Uterus (tissue), 4 donors: ENCODE data around the gene THOC1. TPM values are rescaled to one million over a fixed set of nuclear protein-coding genes. Genes with fewer than 3 reads are reported as not detected.
"Not testable (repeated sequence)": the region's sequence is repeated elsewhere in the genome, so short reads cannot be mapped to it uniquely, and the experiment has no call there.

Experiments used
- DNase-seq, 2 donors: peaks; one replicate each; pipeline ENCODE4 v3.0.0-alpha.2; 2019 to 2020
- H3K27ac ChIP-seq, 2 donors: fragments of 200-600 bp; sonication (generic); 1 replicate in 1 of 2; 2 replicates in 1 of 2; pipeline ENCODE4 v1.5.1; 2016 to 2018
- H3K27me3 ChIP-seq, 2 donors: fragments of 200-600 bp; sonication (generic); one replicate each; pipeline ENCODE4 v1.5.1; 2018 to 2019; ENCODE audit warnings: control low read depth in 1 of 2
- H3K36me3 ChIP-seq, 2 donors: fragments of 200-600 bp; sonication (generic); one replicate each; pipeline ENCODE4 v1.5.1; 2019; ENCODE audit warnings: control low read depth in 1 of 2
- H3K4me1 ChIP-seq, 2 donors: fragments of 200-600 bp; sonication (generic); one replicate each; pipeline ENCODE4 v1.5.1; 2018 to 2019; ENCODE audit warnings: control low read depth in 1 of 2
- H3K4me3 ChIP-seq, 2 donors: fragments of 200-600 bp; sonication (generic); 1 replicate in 1 of 2; 2 replicates in 1 of 2; pipeline ENCODE4 v1.5.1; 2018 to 2019; ENCODE audit warnings: mild to moderate bottlenecking in 1 of 2
- H3K9me3 ChIP-seq, 2 donors: fragments of 200-600 bp; sonication (generic); one replicate each; pipeline ENCODE4 v1.5.1; 2019; ENCODE audit warnings: control low read depth in 1 of 2
- POLR2A ChIP-seq, 2 donors: fragments of 450-650 bp; IDR thresholded peaks; one replicate each; pipeline ENCODE4 v1.6.1; 2016; ENCODE audit warnings: antibody characterized with exemption in 2 of 2, mild to moderate bottlenecking in 1 of 2, moderate library complexity in 1 of 2
- intact Hi-C: fragments of 100-400 bp; cut with DNase I; formaldehyde crosslinking; loops from one replicate; pipeline ENCODE4 v1.15.1; 2023; ENCODE audit warnings: low total_unique reads
- total RNA-seq, 4 donors: library from RNA; depleted of rRNA in 3 of 4; stranded (reverse); fragments of >200 nt in 3 of 4; gene quantifications; one replicate each; pipeline versions ENCODE4 v1.1.0 to v1.2.4, GENCODE V29; 2014 to 2023
- TF ChIP-seq, protein P1 (sequence below), 4 experiments: fragments of 200-600 bp in 2 of 4; fragments of 450-650 bp in 2 of 4; sonication (generic) in 2 of 4; IDR thresholded peaks; one replicate each; pipeline ENCODE4 v1.5.1; 2016 to 2019; ENCODE audit warnings: antibody characterized with exemption in 4 of 4, mild to moderate bottlenecking in 2 of 4, moderate library complexity in 1 of 4
- donor health status: DM: yes; HTN: yes; CAD: no.

THOC1 gene
- total RNA-seq, 4 donors from 2014 or later: 58.2 to 245 (median 98.6) TPM

DNA sequence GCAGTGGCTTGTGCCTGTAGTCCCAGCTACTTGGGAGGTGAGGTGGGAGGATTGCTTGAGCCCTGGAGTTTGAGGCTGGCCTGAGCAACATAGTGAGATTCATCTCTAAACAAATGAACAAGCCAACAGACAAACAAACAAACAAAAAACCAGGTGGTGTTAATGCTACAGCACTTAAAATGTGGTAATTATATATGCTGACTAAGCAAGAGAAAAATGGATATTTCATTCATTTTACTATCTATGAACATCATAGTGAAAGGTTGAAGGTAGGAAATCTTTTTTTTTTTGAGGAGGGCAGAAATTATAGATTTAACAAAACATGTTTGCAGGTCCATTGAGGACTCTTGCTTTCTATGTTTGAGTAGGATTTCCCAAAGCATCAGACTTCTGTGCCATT, 42.2 kb upstream of the THOC1 start:
- no peaks in the 10 kb centered on the region for H3K36me3 ChIP-seq
- no peaks in the 10 kb centered on the region for H3K27me3 ChIP-seq
- H3K27ac ChIP-seq: no peak overlapping the region
- DNase-seq: no peak
- H3K4me1 ChIP-seq: no peaks in the 10 kb centered on the region
- intact Hi-C loops: no loop called here
- H3K9me3 ChIP-seq: no peaks in the 10 kb centered on the region
- TF ChIP-seq POLR2A (IDR thresholded peaks at IDR 0.05): no peak
- TF ChIP-seq, protein P1, sequence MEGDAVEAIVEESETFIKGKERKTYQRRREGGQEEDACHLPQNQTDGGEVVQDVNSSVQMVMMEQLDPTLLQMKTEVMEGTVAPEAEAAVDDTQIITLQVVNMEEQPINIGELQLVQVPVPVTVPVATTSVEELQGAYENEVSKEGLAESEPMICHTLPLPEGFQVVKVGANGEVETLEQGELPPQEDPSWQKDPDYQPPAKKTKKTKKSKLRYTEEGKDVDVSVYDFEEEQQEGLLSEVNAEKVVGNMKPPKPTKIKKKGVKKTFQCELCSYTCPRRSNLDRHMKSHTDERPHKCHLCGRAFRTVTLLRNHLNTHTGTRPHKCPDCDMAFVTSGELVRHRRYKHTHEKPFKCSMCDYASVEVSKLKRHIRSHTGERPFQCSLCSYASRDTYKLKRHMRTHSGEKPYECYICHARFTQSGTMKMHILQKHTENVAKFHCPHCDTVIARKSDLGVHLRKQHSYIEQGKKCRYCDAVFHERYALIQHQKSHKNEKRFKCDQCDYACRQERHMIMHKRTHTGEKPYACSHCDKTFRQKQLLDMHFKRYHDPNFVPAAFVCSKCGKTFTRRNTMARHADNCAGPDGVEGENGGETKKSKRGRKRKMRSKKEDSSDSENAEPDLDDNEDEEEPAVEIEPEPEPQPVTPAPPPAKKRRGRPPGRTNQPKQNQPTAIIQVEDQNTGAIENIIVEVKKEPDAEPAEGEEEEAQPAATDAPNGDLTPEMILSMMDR (IDR thresholded peaks at IDR 0.05): no peak
- no peak overlapping the region for H3K4me3 ChIP-seq

DNA sequence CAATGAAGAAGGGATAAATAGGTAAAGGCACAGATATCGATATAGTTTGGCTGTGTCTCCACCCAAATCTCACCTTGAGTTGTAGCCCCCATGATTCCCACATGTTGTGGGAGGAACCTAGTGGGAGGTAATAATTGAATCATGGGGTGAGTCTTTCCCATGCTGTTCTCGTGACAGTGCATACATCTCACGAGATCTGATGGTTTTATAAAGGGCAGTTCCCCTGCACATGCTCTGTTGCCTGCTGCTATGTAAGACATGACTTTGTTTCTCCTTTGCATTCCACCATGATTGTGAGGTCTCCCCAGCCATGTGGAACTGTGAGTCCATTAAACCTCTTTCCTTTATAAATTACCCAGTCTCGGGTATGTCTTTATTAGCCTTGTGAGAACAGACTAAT, 40.2 kb upstream of the THOC1 start:
- DNase-seq, H3K4me3 ChIP-seq, H3K9me3 ChIP-seq, H3K27me3 ChIP-seq, H3K27ac ChIP-seq, intact Hi-C loops, H3K36me3 ChIP-seq, H3K4me1 ChIP-seq: not testable (repeated sequence)

DNA sequence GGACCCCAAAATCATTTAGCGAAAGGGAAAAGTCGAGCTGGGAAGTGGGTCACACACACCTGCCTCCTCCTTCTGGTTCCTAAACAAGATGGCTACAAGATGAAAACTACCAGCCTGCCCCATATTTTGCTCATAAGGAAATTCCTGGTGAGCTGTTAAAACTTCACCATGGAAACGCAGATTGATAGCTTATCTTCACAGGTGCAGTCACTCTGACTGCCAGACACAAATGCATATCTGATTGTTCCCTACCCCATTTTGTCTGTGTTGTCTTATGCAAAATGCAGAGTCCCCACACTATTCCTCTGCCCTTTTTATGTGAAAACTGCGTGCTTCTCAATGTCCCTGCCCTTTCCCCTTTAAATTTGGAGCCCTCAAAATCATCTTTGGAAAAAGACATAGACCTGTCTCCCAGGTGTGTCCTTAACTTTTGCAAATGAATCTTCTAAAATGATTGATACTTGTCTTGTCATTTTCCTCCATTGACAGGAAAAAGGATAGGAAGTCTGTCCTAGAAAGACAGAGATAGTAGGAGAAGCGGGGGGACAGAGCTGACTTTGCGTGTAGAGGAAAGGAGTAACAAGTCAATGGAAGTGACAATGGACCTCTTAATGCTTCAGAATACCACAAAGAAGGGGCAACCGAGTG, 38.9 kb upstream of the THOC1 start:
- TF ChIP-seq POLR2A (IDR thresholded peaks at IDR 0.05): no peak
- TF ChIP-seq, protein P1 (IDR thresholded peaks at IDR 0.05): no peak
- intact Hi-C loops: no loop called here
- DNase-seq: no peak

DNA sequence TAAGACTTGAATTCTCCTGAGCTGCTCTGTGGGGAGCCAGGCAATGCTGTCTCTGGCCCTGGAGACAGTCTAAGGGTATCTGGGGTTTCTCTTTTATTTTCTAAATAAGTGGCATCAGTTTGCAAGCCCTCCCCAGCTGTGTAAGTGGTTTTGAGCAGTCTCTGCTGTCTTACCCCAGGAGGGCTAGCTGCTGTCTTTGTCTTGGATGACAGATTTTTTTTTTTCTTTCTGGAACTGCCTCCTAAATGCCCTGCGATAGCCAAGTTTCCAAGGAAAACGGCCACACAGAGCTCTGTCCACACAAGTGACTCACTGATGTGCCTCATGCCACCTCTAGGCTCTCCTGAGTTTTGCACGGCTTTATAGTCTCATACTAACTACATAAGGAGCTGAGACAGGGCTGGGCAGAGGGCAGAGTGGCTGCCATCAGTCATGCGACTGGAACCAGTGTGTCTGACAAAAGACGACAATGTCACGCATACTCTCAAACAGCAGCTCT, 37.2 kb upstream of the THOC1 start:
- Histone ChIP-seq H3K9me3 (no peaks in the 10 kb centered on the region), H3K4me3 (no peak overlapping the region), H3K27ac (no peak overlapping the region), H3K27me3 (no peaks in the 10 kb centered on the region), H3K4me1 (no peaks in the 10 kb centered on the region), H3K36me3 (no peaks in the 10 kb centered on the region)
- intact Hi-C loops: no loop called here
- TF ChIP-seq, protein P1 (IDR thresholded peaks at IDR 0.05): no peak
- TF ChIP-seq POLR2A (IDR thresholded peaks at IDR 0.05): no peak
- DNase-seq: no peak

More for the DNA sequence above, 38.9 kb upstream of the THOC1 start:
- no peak overlapping the region for H3K27ac ChIP-seq
- H3K9me3 ChIP-seq: no peaks in the 10 kb centered on the region
- no peaks in the 10 kb centered on the region for H3K27me3 ChIP-seq
- no peaks in the 10 kb centered on the region for H3K4me1 ChIP-seq
- H3K4me3 ChIP-seq: no peak overlapping the region
- no peaks in the 10 kb centered on the region for H3K36me3 ChIP-seq

DNA sequence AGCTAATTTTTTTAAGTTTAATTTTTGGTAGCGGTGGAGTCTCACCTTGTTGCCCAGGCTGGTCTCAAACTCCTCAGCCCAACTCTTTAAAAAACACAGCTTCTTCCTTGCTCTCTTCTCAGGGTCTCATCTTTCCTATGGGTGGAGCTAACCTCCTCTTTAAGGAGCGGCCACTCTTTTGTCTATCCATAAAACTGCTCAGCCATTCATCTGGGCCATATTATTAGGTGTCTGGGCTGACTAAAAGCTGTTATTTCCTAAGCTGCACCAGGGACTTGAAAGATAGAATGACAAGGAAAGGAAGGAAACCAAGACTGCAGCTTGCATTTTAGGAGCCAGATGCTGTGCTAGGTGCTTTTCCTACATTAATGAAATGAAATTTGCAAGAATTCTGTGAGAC, 35.8 kb upstream of the THOC1 start:
- no peaks in the 10 kb centered on the region for H3K9me3 ChIP-seq
- no peak for DNase-seq
- H3K36me3 ChIP-seq: no peaks in the 10 kb centered on the region
- no peak for TF ChIP-seq POLR2A (IDR thresholded peaks at IDR 0.05)
- TF ChIP-seq, protein P1 (IDR thresholded peaks at IDR 0.05): no peak
- intact Hi-C loops: no loop called here
- H3K27me3 ChIP-seq: no peaks in the 10 kb centered on the region
- H3K27ac ChIP-seq: no peak overlapping the region
- H3K4me3 ChIP-seq: no peak overlapping the region
- H3K4me1 ChIP-seq: no peaks in the 10 kb centered on the region
